ENCODE measurements around the gene HACE1.
"Not testable (repeated sequence)": the region's sequence is repeated elsewhere in the genome, so short reads cannot be mapped to it uniquely, and the experiment has no call there.

The HACE1 gene

DNA sequence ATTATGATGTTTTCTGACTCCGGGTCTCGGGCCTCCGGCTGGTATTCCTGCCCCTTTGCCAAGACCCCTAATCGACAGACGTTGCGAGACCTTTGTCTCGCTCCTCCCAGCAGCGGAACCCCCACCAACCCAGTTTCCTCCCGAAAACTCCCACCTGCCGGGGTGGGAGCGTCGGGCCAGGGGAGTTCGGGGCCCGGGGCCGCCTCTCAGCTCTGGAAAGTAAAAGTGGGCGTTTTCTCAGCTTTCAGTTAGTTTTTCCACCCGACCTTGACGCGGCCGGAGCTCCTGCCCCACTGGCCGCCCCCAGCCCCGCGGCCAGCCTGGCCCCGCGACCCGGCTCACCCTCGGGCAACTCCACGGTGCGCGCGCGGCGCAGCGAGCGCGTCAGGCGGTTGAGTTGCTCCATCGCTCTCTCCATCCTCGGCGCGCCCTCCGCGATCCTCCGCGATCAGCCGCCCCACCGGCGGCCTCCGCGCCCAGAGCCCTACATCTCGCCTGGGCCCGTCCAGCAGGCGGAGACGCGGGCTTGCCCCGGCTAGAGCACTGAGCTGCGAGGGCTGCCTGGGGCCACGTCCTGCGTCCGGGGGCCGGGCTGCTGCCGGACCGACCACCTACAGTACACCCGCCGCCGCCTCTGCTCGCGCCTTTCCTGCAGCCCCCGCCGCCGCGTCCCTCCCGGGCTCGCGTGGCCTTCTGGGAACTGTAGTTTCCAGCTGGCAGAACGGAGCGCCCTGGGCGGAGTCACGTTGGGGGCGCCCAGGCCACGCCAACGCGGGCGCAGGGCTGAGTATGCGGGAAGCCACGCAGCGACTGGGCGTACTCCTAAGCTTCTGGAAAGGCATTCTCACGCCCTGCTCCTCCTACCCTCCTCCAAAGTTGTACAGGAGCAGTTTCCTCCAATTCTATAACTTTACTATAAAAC is at the start of gene HACE1:
TSS of gene HACE1 (minus strand) at position 695 of the 922 bp plus-strand sequence. CDS start at position 418, 277 bp downstream.
- peak within 1 kb of the TSS; percentile 79 to 96 (median 89) for H3K4me3 ChIP-seq
- no peaks in the 10 kb centered on the region for H3K9me3 ChIP-seq (replicated peaks in 1 of 11)
- TF ChIP-seq Cebpa-rat (IDR thresholded peaks at IDR 0.05) = no peak
- peak within 1 kb of the TSS; percentile 80 to 91 (median 88) for H3K9ac ChIP-seq
- peak within 1 kb of the TSS; percentile 64 to 86 (median 79); a peak in 21 of 22 replicates for H3K27ac ChIP-seq
- no peaks in the 10 kb centered on the region for H3K27me3 ChIP-seq
- no peaks in the 10 kb centered on the region for H3K36me3 ChIP-seq
- peaks cover 0 to 15% (median 0%) of the 10 kb centered on the region in 11 experiments; a peak in 2 of 22 replicates for H4K20me1 ChIP-seq
- H3K4me2 ChIP-seq = peak within 1 kb of the TSS; percentile 83 to 94 (median 88)
- peaks cover 7 to 23% (median 12%) of the 10 kb centered on the region in 10 experiments for H3K4me1 ChIP-seq

DNA sequence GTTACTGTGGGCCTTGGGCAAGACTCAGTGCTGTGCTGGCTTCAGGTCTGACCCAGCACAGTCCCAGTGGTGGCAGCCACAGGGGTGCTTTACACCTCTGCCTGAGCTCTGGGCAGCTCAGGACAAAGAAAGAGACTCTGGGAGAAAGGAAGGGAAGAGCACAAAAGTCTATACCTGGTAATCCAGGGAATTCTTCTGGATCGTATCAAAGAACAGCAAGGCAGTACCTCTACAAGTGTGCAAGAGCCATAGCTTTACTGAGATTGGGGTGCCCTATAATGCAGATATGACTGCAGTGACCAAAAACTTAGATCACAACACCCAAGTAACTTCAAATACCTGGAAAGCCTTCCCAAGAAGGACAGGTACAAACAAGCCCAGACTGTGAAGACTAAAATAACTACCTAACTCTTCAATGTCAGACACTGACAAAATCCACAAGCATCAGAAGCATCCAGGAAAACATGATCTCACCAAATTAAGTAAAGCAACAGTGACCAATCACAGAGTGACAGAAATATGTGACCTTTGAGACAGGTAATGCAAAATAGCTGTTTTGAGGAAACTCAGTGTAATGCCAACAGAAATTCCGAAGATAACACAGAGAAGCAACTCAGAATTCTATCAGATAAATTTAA is 49.3 kb upstream of the HACE1 start:
- no peak overlapping the region for H3K9ac ChIP-seq
- H3K36me3 ChIP-seq = no peaks in the 10 kb centered on the region
- 0 out of 22 replicates have a peak, but pooled peaks cover 0 to 10% (median 0%) of the 10 kb centered on the region in 11 experiments for H3K9me3 ChIP-seq (replicated peaks in 1 of 11)
- no peaks in the 10 kb centered on the region for H3K4me1 ChIP-seq
- H3K4me3 ChIP-seq = no peak overlapping the region
- TF ChIP-seq Cebpa-rat (IDR thresholded peaks at IDR 0.05) = no peak
- H4K20me1 ChIP-seq = no peaks in the 10 kb centered on the region
- no peak overlapping the region for H3K4me2 ChIP-seq
- no peaks in the 10 kb centered on the region for H3K27me3 ChIP-seq
- no peak overlapping the region for H3K27ac ChIP-seq

DNA sequence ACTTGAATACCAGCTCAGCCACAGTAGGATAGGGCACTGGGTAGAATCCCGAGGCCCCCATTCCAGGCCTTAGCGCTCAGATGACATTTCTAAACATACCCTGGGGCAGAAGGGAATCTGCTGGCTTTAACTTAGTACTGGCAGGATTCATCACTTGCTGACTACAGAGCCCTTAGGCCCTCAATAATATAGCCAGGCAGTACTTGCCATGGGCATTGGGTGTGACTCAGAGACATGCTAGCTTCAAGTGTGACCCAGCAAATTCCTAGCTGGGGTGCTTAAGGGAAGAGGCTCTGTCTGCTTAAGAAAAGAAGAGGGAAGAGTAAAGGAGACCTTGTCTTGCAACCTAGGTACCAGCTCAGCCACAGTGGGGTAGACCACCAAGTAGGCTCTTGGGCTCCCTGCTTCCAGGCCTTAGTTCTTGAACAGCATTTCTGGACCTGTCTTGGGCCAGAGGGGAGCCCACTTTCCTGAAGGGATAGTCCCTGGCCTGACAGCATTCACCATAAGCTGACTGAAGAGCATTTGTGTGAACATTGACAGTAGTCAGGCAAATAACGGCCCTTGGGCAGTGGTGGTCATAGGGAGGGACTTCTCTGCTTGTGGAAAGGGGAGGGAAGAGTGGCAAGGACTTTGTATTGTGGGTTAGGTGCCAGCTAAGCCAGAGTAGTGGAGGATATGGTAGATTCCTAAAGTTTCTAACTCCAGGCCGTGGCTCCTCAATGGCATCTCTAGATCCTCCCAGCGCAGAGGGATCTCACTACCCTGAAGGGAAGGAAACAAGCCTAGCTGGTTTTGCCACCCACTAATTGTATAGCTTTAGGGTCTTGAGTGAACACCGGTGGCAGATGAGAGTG is 48.5 kb upstream of the HACE1 start:
- Histone ChIP-seq H4K20me1 (no peaks in the 10 kb centered on the region), H3K9ac (no peak overlapping the region), H3K36me3 (no peaks in the 10 kb centered on the region), H3K4me3 (no peak overlapping the region), H3K4me1 (no peaks in the 10 kb centered on the region), H3K9me3 (replicated peaks in 1 of 11) (0 out of 22 replicates have a peak, but pooled peaks cover 0 to 10% (median 0%) of the 10 kb centered on the region in 11 experiments), H3K4me2 (no peak overlapping the region), H3K27ac (no peak overlapping the region), H3K27me3 (no peaks in the 10 kb centered on the region)
- TF ChIP-seq Cebpa-rat (IDR thresholded peaks at IDR 0.05) = no peak

DNA sequence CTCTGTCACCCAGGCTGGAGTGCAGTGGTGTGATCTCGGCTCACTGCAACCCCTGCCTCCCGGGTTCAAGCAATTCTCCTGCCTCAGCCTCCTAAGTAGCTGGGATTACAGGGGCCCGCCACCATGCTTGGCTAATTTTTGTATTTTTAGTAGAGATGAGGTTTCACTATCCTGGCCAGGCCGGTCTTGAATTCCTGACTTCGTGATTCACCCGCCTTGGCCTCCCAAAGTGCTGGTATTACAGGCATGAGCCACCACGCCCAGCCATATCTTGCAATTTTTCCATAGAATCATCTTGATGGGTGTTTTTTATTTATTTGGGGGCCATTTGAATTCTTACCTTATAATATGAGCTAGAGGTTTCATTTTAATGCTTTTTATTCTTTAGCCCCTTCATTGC is 39.2 kb upstream of the HACE1 start:
- H3K27ac ChIP-seq; H3K4me3 ChIP-seq; H3K9ac ChIP-seq; H3K4me1 ChIP-seq; H3K36me3 ChIP-seq; H3K27me3 ChIP-seq; H3K4me2 ChIP-seq; H3K9me3 ChIP-seq (replicated peaks in 1 of 11); H4K20me1 ChIP-seq: not testable (repeated sequence)

DNA sequence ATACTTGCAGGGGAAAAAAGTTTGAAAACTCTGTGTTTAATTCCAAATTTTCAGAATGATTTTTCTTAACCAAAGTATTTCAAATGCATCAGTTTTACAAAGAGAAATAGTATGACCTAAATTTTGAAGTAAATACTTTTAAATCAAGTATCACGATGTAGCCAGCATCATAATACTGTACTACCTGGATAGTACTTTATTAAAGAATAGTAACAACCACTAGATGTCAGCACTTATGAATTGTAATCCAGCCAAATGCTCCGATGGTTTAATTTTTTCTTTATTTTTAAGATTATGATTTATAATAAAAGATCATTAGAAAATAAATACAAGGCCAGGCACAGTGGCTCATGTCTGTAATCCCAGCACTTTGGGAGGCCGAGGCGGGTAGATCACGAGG is 37.2 kb upstream of the HACE1 start:
- H3K27ac ChIP-seq = no peak overlapping the region
- H3K4me2 ChIP-seq = no peak overlapping the region
- no peak overlapping the region for H3K4me3 ChIP-seq
- no peaks in the 10 kb centered on the region for H3K36me3 ChIP-seq
- H4K20me1 ChIP-seq = no peaks in the 10 kb centered on the region
- no peak overlapping the region for H3K9ac ChIP-seq
- TF ChIP-seq Cebpa-rat (IDR thresholded peaks at IDR 0.05) = no peak
- no peaks in the 10 kb centered on the region for H3K9me3 ChIP-seq (replicated peaks in 1 of 11)
- no peaks in the 10 kb centered on the region for H3K27me3 ChIP-seq
- H3K4me1 ChIP-seq = no peaks in the 10 kb centered on the region

DNA sequence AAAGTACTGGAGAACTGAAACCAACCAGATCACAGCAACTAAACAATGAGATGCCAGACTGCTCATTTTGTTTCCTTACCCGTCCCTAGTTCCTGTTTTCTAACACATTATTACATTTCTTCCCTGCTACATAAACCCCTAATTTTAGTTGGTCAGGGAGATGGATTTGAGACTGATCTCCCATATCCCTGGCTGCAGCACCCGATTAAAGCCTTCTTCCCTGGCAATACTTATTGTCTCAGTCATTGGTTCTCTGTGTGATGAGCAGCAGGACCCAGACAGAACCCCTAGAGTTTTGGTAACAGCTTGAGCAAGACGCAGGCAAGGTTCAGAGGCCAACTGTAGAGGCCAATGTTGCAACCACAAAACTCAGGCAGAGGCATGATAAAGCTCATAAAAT is 28.3 kb upstream of the HACE1 start:
- Histone ChIP-seq H3K27ac (no peak overlapping the region), H3K9me3 (replicated peaks in 1 of 11) (peaks cover 14 to 23% (median 15%) of the 10 kb centered on the region in 11 experiments), H3K27me3 (no peaks in the 10 kb centered on the region), H3K4me2 (no peak overlapping the region), H3K4me1 (no peaks in the 10 kb centered on the region), H4K20me1 (no peaks in the 10 kb centered on the region), H3K4me3 (no peak overlapping the region), H3K9ac (no peak overlapping the region), H3K36me3 (no peaks in the 10 kb centered on the region)
- TF ChIP-seq Cebpa-rat (IDR thresholded peaks at IDR 0.05) = no peak

GRCh38 chr6:104887350-104887749 is 27.6 kb upstream of the HACE1 start:
- no peaks in the 10 kb centered on the region for H3K27me3 ChIP-seq
- no peak for TF ChIP-seq Cebpa-rat (IDR thresholded peaks at IDR 0.05)
- no peaks in the 10 kb centered on the region for H3K36me3 ChIP-seq
- H4K20me1 ChIP-seq = no peaks in the 10 kb centered on the region
- H3K4me3 ChIP-seq = no peak overlapping the region
- no peak overlapping the region for H3K9ac ChIP-seq
- peaks cover 14 to 23% (median 15%) of the 10 kb centered on the region in 11 experiments for H3K9me3 ChIP-seq (replicated peaks in 1 of 11)
- no peaks in the 10 kb centered on the region for H3K4me1 ChIP-seq
- H3K4me2 ChIP-seq = no peak overlapping the region
- no peak overlapping the region for H3K27ac ChIP-seq

- Histone ChIP-seq H3K36me3 (no peaks in the 10 kb centered on the region), H3K9ac (no peak overlapping the region), H3K4me3 (no peak overlapping the region), H3K27me3 (no peaks in the 10 kb centered on the region), H4K20me1 (no peaks in the 10 kb centered on the region), H3K27ac (no peak overlapping the region), H3K4me1 (no peaks in the 10 kb centered on the region), H3K4me2 (no peak overlapping the region), H3K9me3 (replicated peaks in 1 of 11) (peaks cover 14 to 23% (median 15%) of the 10 kb centered on the region in 11 experiments)
- TF ChIP-seq Cebpa-rat (IDR thresholded peaks at IDR 0.05) = no peak
Observed at GRCh38 chr6:104885518-104886043, 25.9 kb upstream of the HACE1 start.
